Activated CD8-positive, alpha-beta memory T cell treated with anti-CD3 and anti-CD28 coated beads, Interleukin-2, amount 50 U/mL, for 4 hours (primary cell): ENCODE measurements around the gene STAT5A.
"Not testable (repeated sequence)": the region's sequence is repeated elsewhere in the genome, so short reads cannot be mapped to it uniquely, and the experiment has no call there.

Experiments
- DNase-seq: peaks from one replicate; pipeline ENCODE4 v3.0.0-alpha.2; 2020

The STAT5A gene

GRCh38 chr17:42309986-42310786 is 21.9 kb downstream of the STAT5A start:
- no peak for DNase-seq

GRCh38 chr17:42310787-42311215 is 22.5 kb downstream of the STAT5A start:
- no peak for DNase-seq

- DNase-seq = no peak
These were observed 23.1 kb downstream of the STAT5A start for GRCh38 chr17:42311240-42312034.

GRCh38 chr17:42312035-42312284 is 23.7 kb downstream of the STAT5A start:
- no peak for DNase-seq

- DNase-seq = peak; percentile 77
These were observed 24.2 kb downstream of the STAT5A start for GRCh38 chr17:42312285-42313130.

GRCh38 chr17:42313389-42313772 is 25.1 kb downstream of the STAT5A start:
- no peak for DNase-seq

GRCh38 chr17:42313773-42314566 is 25.7 kb downstream of the STAT5A start:
- DNase-seq = peak; percentile 53

- DNase-seq = no peak
These were observed 27.3 kb downstream of the STAT5A start for GRCh38 chr17:42315402-42316156.

- no peak for DNase-seq
These were observed 28.5 kb downstream of the STAT5A start for GRCh38 chr17:42316755-42317154.

GRCh38 chr17:42317266-42317845 is 29.1 kb downstream of the STAT5A start:
- DNase-seq = no peak

- DNase-seq = not testable (repeated sequence)
These were observed 29.7 kb downstream of the STAT5A start for GRCh38 chr17:42317967-42318366.

GRCh38 chr17:42321555-42321954 is 33.3 kb downstream of the STAT5A start:
- no peak for DNase-seq

- DNase-seq = peak; percentile 97
These were observed 34.3 kb downstream of the STAT5A start for GRCh38 chr17:42322382-42323267.

- DNase-seq = no peak
These were observed 35.0 kb downstream of the STAT5A start for GRCh38 chr17:42323268-42323773.

GRCh38 chr17:42325026-42325425 is 36.7 kb downstream of the STAT5A start:
- no peak for DNase-seq

- DNase-seq = no peak
These were observed 41.0 kb downstream of the STAT5A start for GRCh38 chr17:42329025-42329976.

GRCh38 chr17:42333053-42333452 is 44.8 kb downstream of the STAT5A start:
- DNase-seq = no peak

GRCh38 chr17:42334677-42335076 is 46.4 kb downstream of the STAT5A start:
- no peak for DNase-seq

- peak; percentile 65 for DNase-seq
These were observed 49.1 kb downstream of the STAT5A start for GRCh38 chr17:42337442-42337841.
